GM19467 (cell line): ENCODE measurements around the gene OR2H1.

ENCODE experiments used
- ATAC-seq: cut with Tn5 transposase; IDR thresholded peaks from one replicate; pipeline ENCODE4 v1.9.1; 2021; ENCODE audit warnings: mild to moderate bottlenecking, moderate library complexity; ENCODE audit not compliant: unreplicated experiment

Gene OR2H1

GRCh38 chr6:29483186-29483585 lies 26.2 kb downstream of the OR2H1 start:
- ATAC-seq: no peak

DNA sequence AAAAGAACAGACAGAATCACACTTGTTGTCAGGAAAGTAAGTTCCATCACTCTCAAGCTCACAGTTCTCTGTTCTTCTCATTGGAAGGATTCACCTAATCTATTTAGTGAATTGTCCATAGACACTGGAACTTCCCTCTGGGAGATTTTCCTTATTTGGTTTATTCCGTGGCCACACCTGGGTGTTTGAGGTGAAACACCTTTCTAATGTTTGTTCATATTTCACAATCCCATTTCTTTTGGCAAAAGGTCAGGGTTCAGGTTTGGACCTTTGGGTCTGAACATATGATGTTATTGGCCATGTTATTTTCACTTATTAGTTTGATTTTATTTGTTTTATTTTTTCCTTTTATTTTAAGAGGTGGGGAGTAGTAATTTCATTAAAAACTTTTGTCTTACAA lies 26.8 kb downstream of the OR2H1 start:
- no peak for ATAC-seq

GRCh38 chr6:29486577-29486976 lies 29.6 kb downstream of the OR2H1 start:
- no peak for ATAC-seq

DNA sequence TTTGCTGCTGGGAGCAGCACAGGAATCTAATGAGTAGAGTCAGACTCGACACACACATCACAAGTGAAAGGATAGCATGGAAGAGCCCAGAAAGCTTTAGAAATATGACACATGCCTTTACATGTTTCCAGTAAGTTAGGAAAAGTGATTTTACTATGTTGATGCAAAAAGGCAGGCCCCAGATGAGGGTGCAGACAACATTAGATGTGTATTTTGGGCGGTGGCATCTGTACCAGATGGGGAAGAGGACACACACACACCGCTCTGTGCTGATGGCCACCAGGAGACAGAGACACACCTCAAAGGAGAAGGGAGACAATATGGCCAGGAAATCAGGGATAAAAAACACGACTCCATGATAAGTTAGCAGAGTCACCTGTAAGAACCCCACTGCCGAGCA lies 30.2 kb downstream of the OR2H1 start:
- no peak for ATAC-seq

DNA sequence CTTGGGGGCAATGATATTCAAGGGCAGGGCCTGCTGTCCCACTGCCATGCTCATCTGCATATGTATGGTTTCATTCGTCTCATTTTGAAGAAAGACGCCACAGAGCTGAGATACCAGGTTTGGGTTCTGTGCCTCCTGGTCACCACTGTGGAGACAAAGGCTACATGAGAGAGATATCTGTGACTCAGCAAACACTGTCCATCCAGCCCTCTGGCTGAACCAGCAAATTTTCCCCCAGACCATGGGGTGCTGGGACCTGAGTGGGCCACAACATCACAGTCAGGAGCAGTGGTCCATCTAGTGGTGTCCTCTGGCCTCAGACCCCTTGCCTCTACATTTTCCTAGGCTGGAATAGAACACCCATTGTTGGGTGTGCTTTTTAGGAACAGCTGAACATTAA lies 30.7 kb downstream of the OR2H1 start, which contains the start of gene MAS1L:
TSS of gene MAS1L (minus strand) at position 297 of the 400 bp plus-strand sequence. CDS start at position 243, 54 bp downstream.
- no peak for ATAC-seq

DNA sequence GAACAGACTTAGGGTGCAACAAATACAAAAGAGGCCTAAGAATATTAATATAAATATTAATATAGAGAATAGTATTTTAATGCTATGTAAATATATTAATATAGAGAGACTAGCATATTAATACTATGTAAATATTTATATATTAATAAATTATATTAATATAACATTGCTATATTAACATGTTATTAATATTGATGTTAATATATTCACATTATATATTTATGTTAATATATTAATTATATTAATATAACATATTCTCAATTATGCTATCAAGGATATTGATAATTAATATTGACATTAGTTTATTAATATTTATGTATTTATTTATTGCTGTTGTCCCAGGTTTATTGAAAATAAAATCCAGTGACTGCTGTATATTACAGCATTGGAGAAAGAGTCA lies 31.9 kb downstream of the OR2H1 start:
- no peak for ATAC-seq

GRCh38 chr6:29489286-29489685 lies 32.3 kb downstream of the OR2H1 start:
- ATAC-seq: no peak

- no peak for ATAC-seq
Measured at GRCh38 chr6:29490055-29490454, 33.1 kb downstream of the OR2H1 start.

DNA sequence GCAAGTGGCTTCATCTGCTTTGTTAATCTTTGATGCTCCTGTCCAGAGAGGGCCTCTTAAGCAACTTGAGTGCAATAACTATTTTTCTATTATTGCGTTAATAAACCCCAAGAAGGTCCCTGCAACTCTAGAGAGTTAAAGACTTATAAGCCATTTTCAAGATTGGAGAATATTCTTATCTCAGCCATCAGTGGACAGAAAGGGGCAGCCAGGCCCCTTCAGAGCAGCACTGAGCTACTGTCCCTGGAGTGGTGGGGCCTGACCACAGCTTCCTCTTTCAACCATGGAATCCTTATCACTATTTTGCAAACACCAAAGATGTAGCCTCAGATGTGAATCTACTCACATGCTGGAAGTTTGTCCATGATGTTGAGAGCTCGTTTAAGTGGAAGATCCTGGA lies 33.6 kb downstream of the OR2H1 start:
- no peak for ATAC-seq

DNA sequence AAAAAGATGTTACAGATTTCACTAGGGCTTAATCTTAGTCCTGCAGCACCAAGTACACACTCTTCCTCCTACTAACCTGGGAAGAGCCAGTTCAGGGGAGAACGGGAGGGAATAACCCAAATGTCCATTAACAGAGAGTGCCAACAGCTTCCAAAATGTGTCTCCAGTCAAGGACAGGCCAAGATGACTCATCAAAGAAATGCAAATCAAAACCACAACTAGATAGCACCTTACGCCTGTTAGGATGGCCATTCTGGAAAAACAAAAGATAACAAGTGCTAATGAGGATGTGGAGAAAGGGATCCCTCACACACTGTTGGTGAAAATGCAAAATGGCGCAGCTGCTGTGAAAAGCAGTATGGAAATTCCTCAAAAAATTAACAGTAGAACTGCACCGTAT lies 34.6 kb downstream of the OR2H1 start:
- ATAC-seq: no peak

- ATAC-seq: no peak
Measured at GRCh38 chr6:29493261-29493660, 36.3 kb downstream of the OR2H1 start.

- ATAC-seq: no peak
Measured at GRCh38 chr6:29494131-29494530, 37.2 kb downstream of the OR2H1 start.

DNA sequence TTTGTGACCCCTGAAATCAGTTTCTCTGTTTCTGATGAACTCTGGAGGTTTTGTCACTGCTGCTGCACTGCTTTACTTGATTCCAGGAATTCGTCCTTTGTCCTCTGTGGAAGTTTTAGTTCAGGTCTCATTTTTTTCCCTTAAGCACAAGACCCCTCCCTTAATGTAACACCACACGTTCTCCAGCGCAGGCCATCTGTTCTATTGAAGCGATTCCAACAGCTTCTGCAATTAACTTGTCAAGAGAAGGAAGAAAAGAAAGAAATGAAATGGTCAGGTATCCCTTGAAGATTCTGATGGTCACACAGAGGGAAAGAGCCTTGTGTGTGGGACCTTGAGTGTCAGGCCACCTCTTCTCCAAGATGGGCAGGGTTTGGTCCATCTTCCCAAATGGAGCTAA lies 38.6 kb downstream of the OR2H1 start:
- ATAC-seq: no peak

DNA sequence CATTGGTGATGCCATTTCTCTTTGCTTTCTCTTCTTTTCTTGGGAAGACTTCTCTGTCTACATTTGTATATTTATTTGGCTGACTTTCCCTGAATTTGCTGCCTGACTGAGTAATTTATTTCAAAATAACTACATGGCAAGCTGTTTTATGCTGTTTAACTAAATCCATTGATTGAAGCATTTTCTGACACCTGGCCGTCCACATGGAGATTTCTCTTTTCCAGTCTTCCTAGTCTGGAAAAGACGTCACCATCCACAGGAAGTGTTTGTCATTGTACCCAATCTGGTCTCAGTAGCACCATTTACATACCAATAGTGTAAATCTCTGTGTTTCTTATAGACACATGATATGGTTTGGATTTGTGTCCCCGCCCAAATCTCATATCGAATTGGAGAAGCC lies 40.0 kb downstream of the OR2H1 start:
- ATAC-seq: no peak

DNA sequence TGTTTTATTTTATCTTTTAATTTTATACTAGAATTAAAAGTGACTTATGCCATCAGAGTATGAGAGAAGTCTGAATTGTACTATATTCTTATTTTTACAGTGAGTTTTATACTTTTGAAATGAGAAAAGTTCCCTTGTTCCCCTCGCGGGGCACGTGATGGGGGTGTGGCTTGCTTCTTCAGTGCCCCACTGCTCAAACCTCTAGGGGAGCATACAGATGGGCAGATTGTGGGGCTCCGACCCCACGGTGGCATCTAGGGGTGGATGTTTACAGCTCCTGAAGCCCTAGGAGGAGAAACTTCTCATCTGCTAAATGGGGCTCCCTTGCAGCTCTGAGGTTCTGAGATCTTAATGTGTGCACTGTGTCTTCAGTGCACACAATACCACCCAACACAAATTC lies 42.7 kb downstream of the OR2H1 start:
- ATAC-seq: no peak

GRCh38 chr6:29500594-29500993 lies 43.6 kb downstream of the OR2H1 start:
- no peak for ATAC-seq

DNA sequence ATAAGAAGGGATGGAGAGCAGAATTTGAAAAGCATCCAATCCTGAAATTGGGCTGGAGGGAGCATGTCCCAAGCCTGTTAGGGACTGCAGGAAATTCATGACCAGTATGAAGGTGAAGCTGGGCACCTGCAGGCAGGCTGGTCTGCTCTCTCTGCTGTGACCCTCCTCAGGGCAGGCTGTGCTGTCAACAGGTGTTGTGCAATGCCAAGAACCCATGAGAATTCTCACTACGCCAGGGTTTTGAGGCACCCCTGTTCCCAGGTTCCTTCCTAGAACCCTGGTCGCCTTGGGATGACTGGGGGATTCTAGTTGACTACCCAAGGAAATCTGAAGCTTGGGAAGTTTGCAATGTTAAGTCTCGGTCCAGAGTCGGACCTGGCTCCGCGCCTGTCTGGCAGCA lies 44.2 kb downstream of the OR2H1 start:
- ATAC-seq: no peak

DNA sequence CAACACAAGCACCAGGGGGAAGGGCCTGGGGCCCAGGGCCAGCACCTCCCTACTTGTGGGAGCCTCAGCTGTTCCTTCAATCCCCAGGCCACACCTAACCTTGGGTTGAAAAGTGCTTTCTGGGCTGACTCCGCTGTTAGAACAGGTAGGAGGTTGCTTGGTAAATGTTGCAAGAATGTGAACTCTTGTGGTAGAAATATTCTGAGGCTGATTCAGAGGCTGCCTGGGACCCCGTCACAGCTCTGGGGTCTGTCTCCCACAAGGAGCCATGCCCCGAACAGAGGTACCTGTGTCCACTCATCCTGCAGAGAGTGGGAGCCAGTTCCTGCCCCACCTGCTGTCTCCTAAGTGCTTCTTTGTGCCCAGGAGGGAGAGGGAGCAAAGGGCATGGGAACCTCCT lies 45.2 kb downstream of the OR2H1 start:
- ATAC-seq: no peak

- ATAC-seq: no peak
Measured at GRCh38 chr6:29502597-29502996, 45.6 kb downstream of the OR2H1 start.

- no peak for ATAC-seq
Measured at GRCh38 chr6:29504961-29505360, 48.0 kb downstream of the OR2H1 start.

DNA sequence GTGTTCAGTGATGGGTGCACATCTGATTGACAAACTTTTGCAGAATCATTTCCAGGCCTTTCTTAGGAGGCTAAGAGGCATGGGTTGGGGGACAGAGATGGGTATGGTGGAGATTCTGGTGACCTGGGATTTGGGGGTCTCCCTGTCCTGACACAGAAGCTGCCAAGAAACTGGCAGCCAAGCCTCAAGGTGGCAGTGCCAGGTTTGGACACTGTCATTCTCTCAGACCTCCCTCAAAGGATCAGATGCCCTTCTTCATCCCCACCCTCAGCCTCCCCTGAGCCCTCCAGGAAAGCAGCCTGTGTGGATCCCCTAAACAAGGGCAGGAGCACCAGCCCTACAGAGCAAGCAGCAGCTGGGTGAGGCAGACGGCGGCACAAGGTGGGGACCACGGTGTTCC lies 48.9 kb downstream of the OR2H1 start:
- no peak for ATAC-seq

GRCh38 chr6:29506446-29507067 lies 49.6 kb downstream of the OR2H1 start:
- no peak for ATAC-seq

GRCh38 chr6:29507319-29507718 lies 50.4 kb downstream of the OR2H1 start:
- ATAC-seq: no peak
